ENCODE measurements around the gene EHMT2.
A peak's percentile ranks its signal among the peaks of the same experiment; 100 is the strongest.
"Not testable (repeated sequence)": the region's sequence is repeated elsewhere in the genome, so short reads cannot be mapped to it uniquely, and the experiment has no call there.

Gene EHMT2

GRCh38 chr6:31838968-31839367, 58.5 kb downstream of the EHMT2 start:
- no peak for DNase-seq (ENCODE audit: low read depth in 2 of 2)

GRCh38 chr6:31838114-31838553, 59.4 kb downstream of the EHMT2 start:
- DNase-seq (ENCODE audit: low read depth in 2 of 2) = not testable (repeated sequence)

- DNase-seq (ENCODE audit: low read depth in 2 of 2) = no peak
Measured at GRCh38 chr6:31837369-31838113, 60.0 kb downstream of the EHMT2 start.

GRCh38 chr6:31836474-31837368, 60.8 kb downstream of the EHMT2 start:
- no peak for DNase-seq (ENCODE audit: low read depth in 2 of 2)

GRCh38 chr6:31836047-31836473, 61.4 kb downstream of the EHMT2 start:
- no peak for DNase-seq (ENCODE audit: low read depth in 2 of 2)

GRCh38 chr6:31834367-31835250, 62.9 kb downstream of the EHMT2 start:
- DNase-seq (ENCODE audit: low read depth in 2 of 2) = peak; percentile 66 to 74

GRCh38 chr6:31831350-31832215, 65.9 kb downstream of the EHMT2 start:
- DNase-seq (ENCODE audit: low read depth in 2 of 2) = no peak

- no peak for DNase-seq (ENCODE audit: low read depth in 2 of 2)
Measured at GRCh38 chr6:31830886-31831335, 66.6 kb downstream of the EHMT2 start.

Measured in stimulated activated CD4-positive, alpha-beta T cell treated with anti-CD3 and anti-CD28 coated beads, Interleukin-15, amount 100 ng/mL, for 48 hours (primary cell).